Nephron (organoid): ENCODE results near the gene PRDM7.

Source experiments
- H3K27ac Mint-ChIP-seq, 3 experiments: 2 replicates each; pipeline ENCODE4 v1.8.0; 2020; ENCODE audit warnings: mixed read lengths in 3 of 3, mild to moderate bottlenecking in 2 of 3, moderate library complexity in 1 of 3
- H3K27me3 Mint-ChIP-seq: 2 replicates; pipeline ENCODE4 v1.8.0; 2021; ENCODE audit warnings: low read depth, mild to moderate bottlenecking, moderate library complexity, mixed read lengths
- H3K36me3 Mint-ChIP-seq: 2 replicates; pipeline ENCODE4 v1.8.0; 2020; ENCODE audit warnings: low read depth, mixed read lengths
- H3K4me1 Mint-ChIP-seq: 2 replicates; pipeline ENCODE4 v1.8.0; 2020; ENCODE audit warnings: mixed read lengths
- H3K4me3 Mint-ChIP-seq, 3 experiments: 2 replicates each; pipeline ENCODE4 v1.8.0; 2020; ENCODE audit warnings: mild to moderate bottlenecking in 3 of 3, mixed read lengths in 3 of 3, moderate library complexity in 2 of 3
- H3K9me3 Mint-ChIP-seq: 2 replicates; pipeline ENCODE4 v1.8.0; 2020; ENCODE audit warnings: mixed read lengths
- CTCF ChIP-seq, 3 experiments: fragments of 200-600 bp; sonication (generic); IDR thresholded peaks; one replicate each; pipeline ENCODE4 v1.5.0; 2021; ENCODE audit warnings: antibody characterized with exemption in 3 of 3; ENCODE audit not compliant: unreplicated experiment in 3 of 3

The PRDM7 gene

GRCh38 chr16:90034504-90034903 lies 42.6 kb downstream of the PRDM7 start:
- no peaks in the 10 kb centered on the region for H3K9me3 Mint-ChIP-seq
- no peak overlapping the region for H3K27ac Mint-ChIP-seq
- H3K27me3 Mint-ChIP-seq = peaks cover 34% of the 10 kb centered on the region
- peaks cover 19% of the 10 kb centered on the region for H3K36me3 Mint-ChIP-seq
- no peak overlapping the region for H3K4me3 Mint-ChIP-seq
- TF ChIP-seq CTCF (IDR thresholded peaks at IDR 0.05; ENCODE audit: unreplicated experiment in 3 of 3) = no peak
- peaks cover 17% of the 10 kb centered on the region for H3K4me1 Mint-ChIP-seq

GRCh38 chr16:90033387-90033786 lies 43.7 kb downstream of the PRDM7 start:
- Mint-ChIP-seq H3K4me3 (no peak overlapping the region), H3K27me3 (peaks cover 36% of the 10 kb centered on the region), H3K27ac (no peak overlapping the region), H3K36me3 (peaks cover 19% of the 10 kb centered on the region), H3K4me1 (peaks cover 15% of the 10 kb centered on the region), H3K9me3 (no peaks in the 10 kb centered on the region)
- no peak for TF ChIP-seq CTCF (IDR thresholded peaks at IDR 0.05; ENCODE audit: unreplicated experiment in 3 of 3)

GRCh38 chr16:90032674-90033331 lies 44.3 kb downstream of the PRDM7 start:
- Mint-ChIP-seq H3K9me3 (no peaks in the 10 kb centered on the region), H3K4me1 (peaks cover 11% of the 10 kb centered on the region), H3K27ac (no peak overlapping the region), H3K4me3 (no peak overlapping the region), H3K27me3 (peaks cover 37% of the 10 kb centered on the region), H3K36me3 (peaks cover 19% of the 10 kb centered on the region)
- TF ChIP-seq CTCF (IDR thresholded peaks at IDR 0.05; ENCODE audit: unreplicated experiment in 3 of 3) = no peak

GRCh38 chr16:90031931-90032673 lies 45.0 kb downstream of the PRDM7 start:
- H3K4me1 Mint-ChIP-seq = peaks cover 11% of the 10 kb centered on the region
- TF ChIP-seq CTCF (IDR thresholded peaks at IDR 0.05; ENCODE audit: unreplicated experiment in 3 of 3) = no peak
- no peaks in the 10 kb centered on the region for H3K9me3 Mint-ChIP-seq
- H3K27me3 Mint-ChIP-seq = peaks cover 43% of the 10 kb centered on the region
- H3K27ac Mint-ChIP-seq = no peak overlapping the region
- no peak overlapping the region for H3K4me3 Mint-ChIP-seq
- peaks cover 18% of the 10 kb centered on the region for H3K36me3 Mint-ChIP-seq

GRCh38 chr16:90031186-90031930 lies 45.8 kb downstream of the PRDM7 start:
- Mint-ChIP-seq H3K27me3 (peaks cover 43% of the 10 kb centered on the region), H3K4me1 (peaks cover 10% of the 10 kb centered on the region), H3K27ac (no peak overlapping the region), H3K4me3 (no peak overlapping the region), H3K9me3 (no peaks in the 10 kb centered on the region), H3K36me3 (peaks cover 12% of the 10 kb centered on the region)
- no peak for TF ChIP-seq CTCF (IDR thresholded peaks at IDR 0.05; ENCODE audit: unreplicated experiment in 3 of 3)
